NCI-H82 treated with DMSO at 0.1 percent for 48 hours (cell line): ENCODE results near the gene PGK2.
"Not testable (repeated sequence)": the region's sequence is repeated elsewhere in the genome, so short reads cannot be mapped to it uniquely, and the experiment has no call there.

Experiments used
- DNase-seq: peaks from one replicate; lab custom pipeline; 2025; ENCODE audit not compliant: unreplicated experiment; lab: John Stamatoyannopoulos, UW

PGK2 gene

DNA sequence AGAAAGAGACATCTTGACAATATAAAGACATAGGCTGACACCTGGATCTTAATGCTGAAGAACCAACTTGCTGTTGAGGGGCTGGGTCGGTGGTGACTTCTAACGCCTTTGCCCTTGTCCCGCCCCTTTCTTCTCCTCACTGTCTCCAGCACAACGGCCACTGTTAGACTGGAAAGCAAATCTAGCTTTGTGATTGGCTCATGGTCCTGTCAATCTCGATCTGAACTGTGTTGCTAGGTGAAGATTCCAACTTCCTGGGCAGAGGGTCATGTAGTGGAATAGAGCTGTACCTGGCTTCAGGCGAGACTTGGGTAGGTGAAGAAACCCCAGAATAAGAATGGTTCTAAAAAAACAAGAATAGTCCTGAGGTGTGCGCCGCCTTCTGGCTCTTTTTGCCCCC lies at the start of gene PGK2:
Gene PGK2, minus strand, starts transcription at position 110 of the 400 bp plus-strand sequence. Its CDS starts 98 bp downstream, at position 12.
- no peak for DNase-seq

DNA sequence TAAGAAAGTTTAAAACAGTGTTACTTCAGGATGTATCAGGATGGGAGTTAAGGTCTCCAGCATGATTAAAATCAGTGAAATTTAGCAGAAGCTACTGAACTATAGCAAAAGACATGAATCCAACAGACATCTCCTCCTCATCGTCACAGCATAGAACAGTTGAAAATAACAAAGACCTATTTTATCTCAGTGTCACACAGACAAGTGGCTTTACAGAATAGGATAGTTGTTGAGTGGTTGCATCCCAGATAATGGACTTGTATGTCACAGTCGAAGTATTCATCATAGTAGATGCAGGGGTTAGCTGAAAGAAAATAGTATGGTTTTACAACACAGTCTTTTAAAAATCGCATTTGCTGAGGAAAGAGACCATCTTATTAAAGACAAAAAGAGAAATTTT lies 48.1 kb upstream of the PGK2 start:
- no peak for DNase-seq

DNA sequence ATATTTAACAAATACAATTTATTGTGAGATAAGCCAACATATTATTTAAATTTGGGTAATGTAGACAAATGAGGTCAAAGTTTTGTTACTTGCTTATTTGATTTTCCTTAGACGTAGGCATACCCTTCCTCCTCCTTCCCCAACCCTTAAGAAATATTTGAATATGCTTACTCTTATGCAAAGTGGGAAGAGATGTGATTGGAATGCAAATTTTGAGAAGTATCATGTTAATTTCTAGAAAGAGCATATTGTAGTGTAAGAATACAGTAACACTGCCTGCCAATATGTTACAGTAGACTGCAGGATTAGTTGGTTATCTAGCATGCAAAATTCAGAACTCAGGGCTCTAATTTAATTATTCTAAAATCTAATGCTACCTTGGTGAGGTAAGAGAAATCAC lies 46.3 kb upstream of the PGK2 start:
- no peak for DNase-seq

DNA sequence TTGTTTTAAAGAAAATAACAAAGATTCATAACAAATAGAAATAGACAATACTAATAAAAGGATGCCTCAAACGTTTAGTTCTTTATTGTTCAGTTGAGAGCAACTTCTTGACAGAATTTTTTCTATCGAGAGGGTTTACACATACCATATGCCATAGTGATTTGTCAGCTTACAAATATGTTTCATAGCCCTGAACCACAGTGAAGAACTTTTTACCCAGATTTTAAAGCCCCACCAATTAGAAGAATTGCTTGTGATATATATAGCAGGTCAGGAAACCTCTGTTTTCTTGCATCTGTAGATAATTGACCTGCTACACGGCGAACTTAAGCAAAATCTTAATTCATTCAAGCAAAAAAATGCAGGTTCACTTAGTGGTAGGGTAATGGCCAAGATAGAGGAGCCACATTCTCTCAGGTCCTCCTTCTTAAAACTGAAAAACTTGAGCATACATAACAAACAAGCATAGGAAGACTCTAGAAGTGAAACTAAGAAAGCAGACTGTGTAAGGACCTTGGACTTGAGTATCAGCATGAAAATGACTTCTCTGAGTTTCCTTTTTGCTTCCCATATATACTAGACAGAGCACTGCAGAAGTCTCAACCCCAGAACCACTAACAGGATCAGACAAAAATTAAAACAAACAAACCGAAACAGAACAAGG lies 39.8 kb upstream of the PGK2 start:
- no peak for DNase-seq

DNA sequence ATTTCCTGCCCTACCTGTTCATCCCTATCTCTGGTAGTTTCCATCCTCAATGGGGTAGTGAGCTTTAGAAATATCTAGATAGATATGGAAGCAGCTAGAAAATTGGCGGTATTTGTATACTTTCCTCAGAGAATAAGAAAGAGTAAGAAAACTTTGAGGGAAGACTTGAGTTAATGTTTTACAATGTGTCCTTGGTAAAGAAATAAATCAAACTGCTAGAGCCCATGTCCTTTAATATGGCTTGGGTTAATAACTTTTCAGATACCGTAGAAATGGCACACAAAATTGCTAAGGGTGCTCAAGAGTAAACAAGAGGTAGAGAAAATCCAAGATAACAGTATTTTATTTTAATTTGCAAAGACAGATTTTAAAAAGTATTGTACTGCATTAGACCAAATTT lies 28.1 kb upstream of the PGK2 start:
- DNase-seq, result no peak

DNA sequence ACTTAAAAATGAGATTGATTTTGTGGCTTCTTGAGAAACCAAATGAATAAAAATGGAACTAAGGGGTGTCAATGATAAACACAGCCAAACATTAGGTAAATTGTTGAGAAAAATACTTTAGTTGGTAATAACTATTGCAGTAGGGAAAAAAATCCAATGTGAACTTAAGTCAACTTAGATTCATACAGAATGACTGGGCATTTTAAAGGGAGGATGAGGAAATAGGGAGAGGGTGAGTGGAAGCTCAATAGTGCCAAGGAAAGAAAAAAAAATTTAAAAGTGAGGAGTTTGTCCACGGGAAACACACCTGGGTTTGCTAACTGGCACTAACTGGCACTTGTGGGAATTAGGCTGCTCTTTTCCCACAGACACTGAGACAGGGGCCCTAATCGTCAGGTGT lies 26.2 kb upstream of the PGK2 start:
- DNase-seq, result no peak

DNA sequence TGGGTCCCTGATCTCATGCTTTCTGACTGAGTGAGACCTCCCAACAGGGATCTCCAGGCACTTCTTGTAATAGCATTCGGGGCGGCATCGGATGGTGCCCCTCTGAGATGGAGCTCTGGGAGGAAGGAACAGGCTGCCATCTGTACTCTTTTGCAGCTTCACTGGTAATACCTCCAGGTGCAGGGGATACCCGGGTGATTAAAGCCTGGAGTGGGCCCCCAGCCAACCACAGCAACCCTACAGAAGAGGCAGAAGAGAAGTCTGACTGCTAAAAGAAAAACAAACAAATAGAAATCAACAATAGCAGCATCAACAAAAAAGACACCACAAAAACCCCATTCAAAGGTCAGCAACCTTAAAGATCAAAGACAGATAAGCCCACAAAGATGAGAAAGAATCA lies 19.1 kb upstream of the PGK2 start:
- no peak for DNase-seq

DNA sequence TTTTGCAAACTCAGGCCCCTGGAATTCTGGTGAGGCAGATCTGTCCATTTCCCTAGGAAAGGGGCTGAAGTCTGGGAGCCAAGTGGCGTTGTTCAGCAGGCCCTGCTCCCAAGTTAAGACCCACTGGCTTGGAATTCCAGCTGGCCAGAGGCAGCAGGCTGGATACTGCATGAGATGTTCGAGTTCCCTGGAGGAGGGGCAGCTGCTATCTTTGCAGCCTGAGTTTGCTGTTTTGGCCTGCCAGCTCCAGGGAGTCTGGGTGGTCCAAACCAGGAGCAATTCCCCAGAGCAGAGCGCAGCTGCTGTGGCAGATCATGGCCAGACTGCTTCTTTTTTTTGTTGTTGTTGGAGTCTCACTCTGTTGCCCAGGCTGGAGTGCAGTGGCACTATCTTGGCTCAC lies 18.2 kb upstream of the PGK2 start:
- DNase-seq, result no peak

DNA sequence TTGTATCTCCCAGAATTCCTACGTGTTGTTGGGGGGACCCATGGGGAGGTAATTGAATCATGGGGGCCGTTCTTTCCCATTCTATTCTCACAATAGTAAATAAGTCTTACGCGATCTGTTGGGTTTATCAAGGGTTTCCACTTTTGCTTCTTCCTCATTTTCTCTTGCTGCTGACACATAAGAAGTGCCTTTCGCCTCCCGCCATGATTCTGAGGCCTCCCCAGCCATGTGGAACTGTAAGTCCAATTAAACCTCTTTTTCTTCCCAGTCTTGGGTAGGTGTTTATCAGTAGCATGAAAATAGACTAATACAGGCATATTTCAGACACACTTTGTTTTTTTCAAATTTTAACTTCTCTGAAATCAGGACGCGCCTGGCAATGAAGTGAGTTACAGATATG lies 14.4 kb upstream of the PGK2 start:
- DNase-seq, result no peak

DNA sequence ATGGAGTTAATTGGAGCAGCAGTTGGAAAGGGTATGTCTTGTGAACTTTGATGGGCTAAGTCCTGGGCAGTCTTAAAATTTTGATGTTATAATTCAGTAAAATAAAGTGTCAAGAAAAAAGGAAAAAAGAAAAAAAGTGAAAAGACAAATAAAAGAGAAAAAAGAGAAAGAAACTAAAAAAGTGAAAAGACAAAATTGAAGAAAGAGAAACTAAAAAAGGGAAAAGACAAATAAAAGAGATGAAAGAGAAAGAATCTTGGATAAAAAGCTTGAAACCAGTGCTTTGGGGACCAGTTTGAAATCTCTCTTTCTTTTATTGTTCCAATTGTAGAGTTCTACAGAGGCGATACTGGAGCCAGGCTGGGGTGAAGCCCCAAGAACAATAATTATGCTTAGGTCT lies 12.0 kb upstream of the PGK2 start:
- no peak for DNase-seq

DNA sequence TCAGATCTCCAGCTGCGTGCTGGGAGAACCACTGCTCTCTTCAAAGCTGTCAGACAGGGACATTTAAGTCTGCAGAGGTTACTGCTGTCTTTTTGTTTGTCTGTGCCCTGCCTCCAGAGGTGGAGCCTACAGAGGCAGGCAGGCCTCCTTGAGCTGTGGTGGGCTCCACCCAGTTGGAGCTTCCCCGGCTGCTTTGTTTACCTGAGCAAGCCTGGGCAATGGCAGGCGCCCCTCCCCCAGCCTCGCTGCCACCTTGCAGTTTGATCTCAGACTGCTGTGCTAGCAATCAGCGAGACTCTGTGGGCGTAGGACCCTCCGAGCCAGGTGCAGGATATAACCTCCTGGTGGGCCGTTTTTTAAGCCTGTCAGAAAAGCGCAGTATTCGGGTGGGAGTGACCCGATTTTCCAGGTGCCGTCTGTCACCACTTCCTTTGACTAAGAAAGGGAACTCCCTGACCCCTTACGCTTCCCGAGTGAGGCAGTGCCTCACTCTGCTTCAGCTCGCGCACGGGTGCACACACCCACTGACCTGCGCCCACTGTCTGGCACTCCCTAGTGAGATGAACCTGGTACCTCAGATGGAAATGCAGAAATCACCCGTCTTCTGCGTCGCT lies 9.9 kb upstream of the PGK2 start:
- not testable (repeated sequence) for DNase-seq

DNA sequence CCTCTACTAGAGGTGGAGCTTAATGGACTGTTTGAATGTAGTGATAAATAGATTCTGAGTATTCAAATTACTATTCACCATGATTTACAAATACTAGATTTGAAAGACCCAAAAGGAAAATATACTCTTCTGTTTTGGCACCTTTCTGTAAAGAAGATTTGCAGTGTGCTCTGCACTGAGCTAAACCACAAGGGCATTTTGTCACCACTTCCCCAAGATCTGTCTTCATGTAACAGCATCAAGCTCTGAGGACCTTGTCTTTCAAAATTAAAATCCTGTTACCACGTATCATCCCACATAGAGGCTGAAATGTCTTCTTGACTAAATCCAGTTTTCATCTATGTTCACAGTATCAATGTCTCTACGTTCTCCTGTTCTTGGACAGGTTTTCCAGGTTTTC lies 3.3 kb upstream of the PGK2 start:
- no peak for DNase-seq

DNA sequence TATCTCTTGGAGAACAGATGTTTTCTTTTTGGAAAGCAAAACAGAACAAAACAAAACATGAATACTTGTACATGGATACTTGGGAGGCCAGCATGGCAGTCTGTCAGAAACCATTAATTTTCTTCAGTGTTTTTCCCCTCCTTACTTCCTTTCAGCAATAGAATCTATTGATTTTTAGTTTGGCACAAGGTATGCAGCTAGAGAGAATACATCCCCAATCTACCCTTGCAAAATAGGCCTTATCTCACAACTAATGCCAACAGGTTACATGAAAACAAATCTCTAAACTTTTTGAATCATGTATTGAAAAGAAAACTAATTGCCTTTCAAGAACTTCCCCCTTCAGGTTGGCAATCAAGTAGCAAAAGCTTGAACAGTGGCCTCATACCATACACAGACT lies 2.8 kb downstream of the PGK2 start:
- no peak for DNase-seq

DNA sequence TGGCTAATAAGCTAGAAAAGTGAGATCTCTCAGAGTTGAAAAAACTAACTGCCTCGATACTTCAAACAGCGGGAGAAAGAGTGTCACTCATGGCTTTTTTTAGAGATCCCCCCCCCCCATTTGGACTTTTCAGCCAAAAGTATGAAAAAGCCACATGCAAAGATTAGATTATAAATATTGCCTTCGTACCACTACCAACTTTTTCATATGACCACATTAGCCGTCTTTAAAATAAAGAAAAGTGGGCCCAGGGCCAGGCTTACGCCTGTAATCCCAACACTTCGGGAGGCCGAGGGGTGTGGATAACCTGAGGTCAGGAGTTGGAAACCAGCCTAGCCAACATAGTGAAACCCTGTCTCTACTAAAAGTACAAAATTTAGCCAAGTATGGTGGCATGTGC lies 4.4 kb downstream of the PGK2 start:
- DNase-seq, result no peak

DNA sequence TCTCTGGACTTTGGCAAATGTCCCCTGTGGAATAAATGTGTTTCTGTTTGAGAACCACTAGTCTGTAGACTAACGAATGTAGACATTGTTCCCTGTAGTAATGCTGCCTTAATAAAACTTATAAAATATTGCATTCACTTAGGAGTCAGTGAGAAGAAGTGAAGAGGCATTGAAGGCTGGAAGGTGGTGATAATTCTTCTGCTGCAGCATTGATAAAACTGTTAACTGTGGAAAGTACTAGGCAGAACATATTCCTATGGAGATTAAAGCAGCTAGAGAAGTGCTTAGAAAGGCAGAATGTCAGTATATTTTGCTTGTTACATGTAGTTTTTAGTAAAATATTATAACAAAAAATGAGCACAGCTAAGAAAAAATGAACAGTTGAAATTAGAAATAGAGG lies 4.8 kb downstream of the PGK2 start:
- DNase-seq, result no peak

DNA sequence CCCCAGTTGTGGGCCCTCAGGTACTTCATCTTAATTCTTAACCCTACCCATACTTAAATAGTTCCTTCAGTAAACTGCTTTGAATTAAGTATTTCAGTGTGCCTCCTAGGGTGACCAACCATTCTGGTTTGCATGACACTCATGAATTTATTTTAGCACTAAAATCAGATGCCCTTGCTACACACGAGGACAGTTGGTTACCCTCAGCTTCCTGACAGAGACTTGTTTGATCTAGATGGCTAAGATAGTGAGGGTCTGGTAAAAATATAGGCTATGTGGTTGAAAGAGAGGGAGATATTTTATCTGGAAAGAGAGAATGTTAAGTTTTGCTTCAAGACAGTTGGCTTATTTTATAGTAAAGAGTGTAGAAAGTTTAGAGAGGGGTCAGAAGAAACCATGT lies 10.6 kb downstream of the PGK2 start:
- no peak for DNase-seq

DNA sequence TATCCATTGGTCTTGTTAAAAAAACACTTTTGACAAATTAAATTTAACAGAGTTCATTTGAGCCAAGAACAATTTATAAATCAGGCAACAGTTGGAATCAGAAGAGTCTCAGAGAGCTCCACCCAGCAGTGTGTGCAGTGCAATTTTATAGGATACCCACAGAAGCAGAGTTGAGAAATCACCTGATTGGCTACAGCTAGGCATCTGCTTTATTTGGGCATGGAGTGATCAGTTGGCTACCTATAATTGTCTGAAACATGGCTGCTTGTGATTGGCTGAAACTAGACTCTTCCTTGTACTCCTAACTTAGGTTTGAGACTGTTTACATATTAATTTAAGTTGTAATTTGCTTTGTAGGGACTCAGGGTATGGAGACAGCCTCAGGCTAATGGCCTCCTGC lies 12.0 kb downstream of the PGK2 start:
- DNase-seq, result no peak

DNA sequence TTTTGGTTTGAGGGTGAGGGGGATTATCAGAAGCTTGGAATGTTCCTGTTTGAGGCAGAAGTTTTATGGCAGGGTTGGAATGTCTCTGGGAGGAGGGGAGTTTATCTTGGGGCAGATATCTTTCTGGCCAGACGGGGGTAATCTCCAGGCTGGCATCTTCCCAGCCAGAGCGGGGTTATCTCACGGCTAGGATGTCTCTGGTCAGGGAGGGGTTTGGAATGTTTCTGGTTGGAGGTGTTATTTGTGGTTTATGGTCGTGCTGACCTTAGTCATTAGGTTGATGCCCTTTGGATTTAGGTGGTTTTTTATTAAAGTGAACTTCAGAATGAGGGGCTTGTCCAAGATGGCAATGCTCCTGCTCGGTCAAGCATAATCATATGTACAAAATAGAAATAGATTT lies 14.8 kb downstream of the PGK2 start:
- no peak for DNase-seq

DNA sequence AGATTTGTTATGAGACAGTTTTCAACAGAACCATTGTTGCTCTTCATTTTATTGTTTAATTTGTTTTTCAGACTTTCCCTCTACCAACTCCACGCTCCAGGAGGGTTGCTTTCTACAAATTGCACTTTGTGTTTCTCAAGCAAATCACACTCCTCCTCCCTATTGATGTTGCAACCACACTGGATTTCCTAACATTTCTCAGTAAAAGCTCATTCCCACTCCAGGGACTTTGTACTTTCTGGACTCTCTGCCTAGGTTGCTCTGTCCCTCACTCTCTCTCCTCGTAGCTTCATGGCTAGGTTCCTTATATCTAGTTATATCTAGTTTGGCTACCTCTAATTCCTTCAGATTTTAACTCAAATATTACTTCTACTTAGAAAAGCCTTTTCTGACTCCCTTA lies 20.3 kb downstream of the PGK2 start:
- DNase-seq, result no peak

DNA sequence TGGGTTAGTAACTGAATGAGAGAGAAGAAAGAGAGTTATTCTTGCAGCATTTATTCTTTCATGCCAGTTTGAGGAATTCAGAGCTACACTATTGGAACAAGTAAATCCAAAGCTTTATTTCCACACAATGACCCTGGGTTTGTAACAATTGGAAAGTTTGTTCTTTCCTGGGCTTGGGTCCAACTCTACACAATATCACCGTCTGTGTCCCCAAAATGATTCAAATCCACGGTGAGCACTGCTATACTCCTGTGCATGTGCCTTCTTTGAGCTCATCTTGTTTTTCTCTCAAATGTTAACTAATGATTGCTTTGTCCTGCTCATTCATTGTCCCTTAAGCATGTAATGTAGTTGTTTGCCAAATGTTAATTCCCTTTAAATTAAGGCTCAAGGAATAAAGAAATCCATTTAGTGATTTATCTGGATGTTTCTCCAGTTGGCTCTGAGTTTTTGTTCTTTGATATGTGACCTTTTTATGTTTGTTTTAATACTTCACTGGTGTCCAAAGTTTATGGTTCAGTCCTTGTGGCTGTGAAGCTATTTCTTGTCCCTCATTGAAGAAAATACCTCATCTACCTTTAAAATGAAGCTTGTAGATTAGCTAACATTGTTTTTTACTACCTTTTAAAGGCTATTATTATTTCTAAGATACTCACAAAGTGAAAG lies 22.4 kb downstream of the PGK2 start:
- DNase-seq, result peak; percentile 24

DNA sequence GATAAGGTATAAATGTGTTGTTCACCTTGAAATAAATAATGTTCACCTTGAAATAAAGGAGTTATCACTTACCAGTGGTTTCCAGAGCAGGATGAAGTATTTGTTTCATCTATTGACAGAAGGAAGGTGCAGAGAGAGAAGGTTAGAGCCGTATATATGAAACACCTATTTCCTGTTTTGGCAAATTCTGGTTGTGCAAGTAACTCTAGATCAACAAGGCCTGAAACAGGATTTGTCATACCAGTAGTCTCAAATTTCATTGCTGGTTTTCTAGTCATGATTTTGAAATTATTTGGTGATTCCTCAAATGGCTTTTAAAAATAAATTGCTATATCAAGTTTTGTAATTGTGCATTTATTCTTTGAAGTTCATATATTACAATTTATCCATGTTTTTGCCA lies 42.8 kb downstream of the PGK2 start, which contains the start of gene CRISP3:
Gene CRISP3, minus strand, starts transcription at position 130 of the 400 bp plus-strand sequence. Its CDS starts 21 bp downstream, at position 109.
- no peak for DNase-seq

DNA sequence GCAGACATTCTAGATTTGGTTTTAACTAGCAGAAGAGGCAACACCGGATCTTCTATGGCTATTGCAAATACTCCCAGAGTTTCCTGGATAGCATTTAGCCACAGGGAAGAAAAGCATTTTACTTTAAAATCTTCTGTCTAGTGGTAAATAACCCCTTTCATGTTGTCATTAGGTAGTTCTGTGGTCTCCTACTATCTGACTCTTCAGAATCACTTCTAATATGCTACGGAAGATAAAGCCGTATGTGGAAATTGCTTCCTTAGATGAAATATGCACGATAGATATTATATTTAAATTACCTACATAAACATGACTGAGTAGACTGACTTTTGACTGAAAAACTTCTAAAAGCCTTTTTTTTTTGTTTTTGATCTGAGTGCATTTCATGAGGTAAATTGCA lies 43.7 kb downstream of the PGK2 start:
- DNase-seq, result no peak

DNA sequence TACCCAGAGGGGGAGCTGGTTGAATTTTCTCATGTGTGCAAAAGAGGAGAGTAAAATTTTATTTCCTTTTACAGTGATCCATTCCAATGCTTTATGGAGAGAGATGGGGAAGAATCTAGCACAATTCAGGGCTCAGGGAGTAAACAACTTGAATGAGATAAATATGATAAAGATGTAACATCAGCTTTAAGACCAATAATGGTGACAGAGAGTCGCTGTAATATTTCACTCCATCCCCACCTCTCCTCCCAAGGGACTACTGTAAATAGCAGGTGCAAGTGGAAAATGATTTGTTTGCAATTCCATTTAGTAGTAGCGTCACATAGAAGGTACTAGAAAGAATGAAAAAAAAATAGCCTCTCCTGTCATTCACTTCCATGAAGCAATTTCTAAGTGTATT lies 47.7 kb downstream of the PGK2 start:
- DNase-seq, result no peak
